ENCODE data around the gene ZBTB47.

- TF ChIP-seq CTCF (IDR thresholded peaks at IDR 0.05; ENCODE audit: poor library complexity) (no peak), EZH2 (IDR thresholded peaks at IDR 0.05; ENCODE audit: borderline replicate concordance) (no peak)
Observed at GRCh38 chr3:42655980-42656679, 2.6 kb downstream of the ZBTB47 start.

Measured in hepatocyte (in vitro differentiated cells).